Fibroblast of lung (primary cell): ENCODE measurements around the gene IL1RAP.

Experiments used
- CTCF ChIP-seq, 2 donors: IDR thresholded peaks in 1 of 2; conservative IDR thresholded peaks in 1 of 2; 1 replicate in 1 of 2; 2 replicates in 1 of 2; pipeline ENCODE4 v1.5.1; 2011 to 2012; ENCODE audit warnings: low read length in 2 of 2, control low read depth in 1 of 2, inconsistent platforms in 1 of 2, low read depth in 1 of 2, mild to moderate bottlenecking in 1 of 2
- EZH2 ChIP-seq: IDR thresholded peaks from 2 replicates; pipeline ENCODE4 v1.5.1; 2012; ENCODE audit warnings: low read length, control low read depth, mild to moderate bottlenecking; ENCODE audit errors: missing control alignments

- TF ChIP-seq CTCF (conservative IDR thresholded peaks at IDR 0.05 in 1 of 2, IDR thresholded peaks at IDR 0.05 in 1 of 2; ENCODE audit: low read depth in 1 of 2, low read length in 2 of 2) = no peak
- no peak for TF ChIP-seq EZH2
Observed at GRCh38 chr3:190629088-190629487, 115.2 kb downstream of the IL1RAP start.
